GM18909 (cell line): Measurements from ENCODE around the gene ASCC2.

Experiments used
- ATAC-seq: cut with Tn5 transposase; IDR thresholded peaks from one replicate; pipeline ENCODE4 v1.9.1; 2021; ENCODE audit warnings: mild to moderate bottlenecking; ENCODE audit not compliant: unreplicated experiment, poor library complexity

The ASCC2 gene

DNA sequence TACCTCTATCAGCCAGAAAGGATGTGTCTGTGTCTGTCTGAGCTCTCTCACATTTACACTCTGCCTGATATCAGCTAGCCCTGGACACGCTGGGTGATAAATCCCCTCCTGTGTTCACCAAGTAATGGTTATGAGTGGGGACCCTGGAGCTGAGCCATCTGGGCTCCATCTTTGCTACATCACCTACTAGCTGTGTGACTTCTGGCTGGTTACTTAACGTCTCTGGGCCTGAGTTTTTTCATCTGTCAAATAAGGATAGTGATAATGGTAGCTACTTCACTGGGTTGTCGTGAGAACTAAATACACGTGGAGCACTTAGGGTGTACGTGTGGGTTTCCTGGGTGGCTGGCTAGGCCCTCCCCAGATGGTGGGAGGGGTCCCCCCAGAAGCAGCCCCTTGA is 48.0 kb downstream of the ASCC2 start:
- no peak for ATAC-seq

DNA sequence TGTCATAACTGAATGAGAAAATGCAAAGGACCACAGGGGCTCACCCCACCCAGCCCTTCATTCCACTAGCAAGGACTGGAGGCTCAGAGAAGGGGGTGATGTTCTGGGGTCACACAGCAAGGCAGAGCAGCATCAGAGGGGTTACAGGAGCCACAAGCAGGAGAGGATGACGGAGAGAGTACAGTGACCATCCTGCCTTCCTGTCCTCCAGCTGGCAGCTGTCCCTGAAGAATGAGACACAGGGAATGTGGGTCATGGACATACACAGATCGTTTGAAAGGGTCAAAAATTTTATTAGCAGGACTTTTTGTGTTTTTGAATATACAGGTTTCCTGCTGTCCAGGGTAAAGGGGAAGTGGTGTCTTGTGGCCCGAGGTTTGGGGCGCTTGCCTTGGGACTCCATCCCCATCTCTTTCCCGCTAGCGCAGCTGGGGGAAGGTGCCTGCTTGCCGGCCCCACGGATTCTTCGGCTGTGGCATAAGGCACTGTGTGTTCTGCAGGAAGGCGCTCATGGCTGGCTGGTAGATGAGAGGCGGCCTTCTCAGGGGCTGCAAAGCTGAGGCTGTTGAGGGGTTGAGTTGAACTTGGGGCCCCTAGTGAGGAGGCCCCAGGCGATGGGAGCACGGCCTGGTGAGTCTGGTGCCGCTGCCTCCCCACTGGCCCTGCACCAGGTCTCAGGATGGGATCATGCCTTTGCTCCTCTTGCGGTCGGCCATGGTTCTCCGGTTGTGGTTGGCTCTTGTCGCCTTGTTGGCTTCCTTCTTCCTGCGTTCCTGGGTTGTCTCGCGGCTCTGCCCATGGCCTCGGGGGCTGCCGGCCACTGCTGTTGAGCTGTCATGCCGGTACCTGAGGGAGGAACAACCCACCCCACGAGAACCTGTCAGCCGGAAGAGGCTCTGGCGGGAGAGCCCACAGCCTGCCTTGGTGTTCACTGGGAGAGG is 49.5 kb downstream of the ASCC2 start:
- no peak for ATAC-seq

DNA sequence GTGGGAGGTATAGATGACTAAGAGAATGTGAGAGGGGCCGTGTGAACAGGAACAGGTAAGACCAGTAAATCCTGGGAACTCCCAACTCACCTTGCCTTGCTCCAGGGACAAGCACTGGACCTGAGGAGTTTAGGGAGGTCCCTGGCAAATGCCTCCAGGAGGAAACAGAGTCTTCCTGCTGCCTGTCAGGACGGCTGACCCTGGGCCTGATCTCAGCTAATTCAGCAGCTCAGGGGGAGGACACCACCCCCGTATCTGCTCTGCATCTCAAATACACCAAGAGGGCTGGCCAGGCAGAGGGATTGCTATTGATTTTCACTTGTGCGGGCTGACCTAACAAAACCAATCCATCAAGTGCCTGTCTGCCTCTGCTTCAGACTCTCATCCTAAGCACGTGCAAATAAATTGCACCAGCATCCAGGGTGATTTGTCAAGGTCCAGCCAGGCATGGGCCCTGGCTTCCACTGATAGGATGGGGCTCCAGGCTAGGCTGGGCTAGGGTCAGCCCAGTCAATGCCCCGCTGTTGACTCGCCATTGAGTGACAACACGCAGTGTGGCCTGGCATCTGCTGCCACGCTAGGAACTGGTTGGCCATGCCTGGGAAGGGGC is 50.6 kb downstream of the ASCC2 start:
- no peak for ATAC-seq

DNA sequence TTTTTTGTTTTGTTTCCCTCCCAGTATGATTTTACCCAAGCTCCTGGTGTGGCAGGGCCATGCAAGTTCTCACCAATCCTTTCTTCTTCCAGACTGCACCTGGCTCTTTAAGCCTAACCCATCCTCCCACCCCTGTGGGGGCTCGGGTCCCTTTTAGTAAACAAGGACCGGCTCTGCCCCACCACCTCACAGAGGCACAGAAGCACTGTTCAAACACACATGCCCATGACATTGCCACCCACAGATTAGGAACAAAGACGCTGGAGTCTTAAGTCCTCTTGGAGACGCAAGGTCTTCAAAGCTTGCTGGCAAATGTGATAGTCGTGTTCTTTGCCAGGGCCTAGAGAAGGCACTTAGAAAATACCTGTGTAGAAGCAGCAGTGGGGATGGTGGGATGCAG is 52.0 kb downstream of the ASCC2 start:
- no peak for ATAC-seq

DNA sequence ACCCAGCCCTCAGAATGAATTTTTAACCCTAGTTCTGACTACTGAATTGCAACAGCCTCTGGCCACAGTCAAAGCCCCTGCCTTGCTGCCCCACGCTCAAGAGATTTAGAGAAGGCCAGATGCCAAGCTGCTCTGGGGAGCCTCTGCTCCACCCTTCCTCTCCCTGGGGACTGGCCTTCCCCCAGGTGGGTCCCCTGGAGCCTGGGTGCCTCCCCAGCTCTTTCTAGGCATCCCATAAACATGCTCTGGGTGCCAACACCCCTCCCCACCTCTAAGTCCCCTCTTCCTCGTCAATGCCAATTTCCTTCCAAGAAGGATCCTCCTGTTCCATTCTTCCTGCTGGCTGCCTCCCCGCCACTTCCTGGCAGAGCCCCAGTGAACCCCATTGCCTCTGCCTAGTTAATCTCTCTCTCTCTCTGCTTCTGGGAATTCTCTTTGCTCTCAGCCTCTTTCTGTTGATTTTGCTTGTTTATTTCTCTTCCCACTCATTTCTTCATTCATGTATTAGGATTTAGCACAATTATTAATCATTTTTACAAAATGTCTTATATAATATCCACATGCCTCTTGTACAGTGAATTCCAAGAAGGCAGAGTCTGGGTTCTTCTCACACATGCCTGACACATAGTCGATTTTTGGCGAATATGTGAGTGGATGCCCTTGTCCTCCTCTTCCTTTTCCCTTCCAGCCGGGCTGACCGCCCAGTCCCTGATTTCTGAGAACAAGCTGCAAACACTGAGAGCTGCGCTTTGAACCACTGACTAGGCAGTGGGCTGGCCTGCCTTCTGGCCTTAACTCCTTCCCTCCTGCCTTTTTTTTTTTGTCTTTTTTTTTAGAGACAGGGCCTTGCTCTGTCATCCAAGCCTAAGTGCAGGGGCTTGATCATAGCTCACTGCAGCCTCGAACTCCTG is 53.4 kb downstream of the ASCC2 start:
- no peak for ATAC-seq

DNA sequence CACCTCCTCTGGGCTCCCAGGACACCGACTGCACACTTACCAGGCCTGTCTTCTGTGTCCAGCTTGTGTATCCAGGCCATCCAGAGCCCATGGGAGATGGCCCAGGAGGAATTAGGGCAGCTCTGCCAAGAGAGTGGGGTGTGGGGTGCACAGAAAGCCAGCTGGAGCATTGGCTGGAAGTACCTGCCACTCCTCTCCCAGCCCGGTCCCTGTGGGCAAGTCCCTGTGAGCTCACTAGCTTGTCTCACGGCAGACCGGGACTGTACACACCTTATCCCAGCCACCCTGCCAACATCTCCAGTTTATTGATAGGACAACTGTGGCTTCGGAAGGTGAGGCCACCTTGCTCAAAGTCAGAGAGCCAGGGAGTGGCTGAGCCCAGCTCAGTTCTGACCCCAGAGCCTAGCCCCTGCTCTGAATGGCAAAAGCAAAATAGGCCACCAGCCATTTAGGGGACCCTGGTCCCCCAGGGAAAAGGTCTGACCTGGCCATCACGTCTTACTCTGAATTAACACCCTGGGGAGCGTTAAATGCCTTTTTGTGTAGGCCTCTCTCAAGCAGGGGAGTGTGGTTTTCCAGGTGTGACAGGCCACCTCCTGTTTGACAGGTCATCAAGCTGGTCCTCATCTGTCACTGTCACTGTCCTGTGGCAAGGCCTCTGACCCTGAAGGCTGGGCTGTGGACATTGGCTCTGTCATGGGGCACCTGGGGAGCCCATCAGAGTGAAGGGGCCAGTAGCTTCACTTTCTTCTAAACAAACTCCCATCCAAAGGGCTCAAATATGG is 55.8 kb downstream of the ASCC2 start:
- no peak for ATAC-seq

DNA sequence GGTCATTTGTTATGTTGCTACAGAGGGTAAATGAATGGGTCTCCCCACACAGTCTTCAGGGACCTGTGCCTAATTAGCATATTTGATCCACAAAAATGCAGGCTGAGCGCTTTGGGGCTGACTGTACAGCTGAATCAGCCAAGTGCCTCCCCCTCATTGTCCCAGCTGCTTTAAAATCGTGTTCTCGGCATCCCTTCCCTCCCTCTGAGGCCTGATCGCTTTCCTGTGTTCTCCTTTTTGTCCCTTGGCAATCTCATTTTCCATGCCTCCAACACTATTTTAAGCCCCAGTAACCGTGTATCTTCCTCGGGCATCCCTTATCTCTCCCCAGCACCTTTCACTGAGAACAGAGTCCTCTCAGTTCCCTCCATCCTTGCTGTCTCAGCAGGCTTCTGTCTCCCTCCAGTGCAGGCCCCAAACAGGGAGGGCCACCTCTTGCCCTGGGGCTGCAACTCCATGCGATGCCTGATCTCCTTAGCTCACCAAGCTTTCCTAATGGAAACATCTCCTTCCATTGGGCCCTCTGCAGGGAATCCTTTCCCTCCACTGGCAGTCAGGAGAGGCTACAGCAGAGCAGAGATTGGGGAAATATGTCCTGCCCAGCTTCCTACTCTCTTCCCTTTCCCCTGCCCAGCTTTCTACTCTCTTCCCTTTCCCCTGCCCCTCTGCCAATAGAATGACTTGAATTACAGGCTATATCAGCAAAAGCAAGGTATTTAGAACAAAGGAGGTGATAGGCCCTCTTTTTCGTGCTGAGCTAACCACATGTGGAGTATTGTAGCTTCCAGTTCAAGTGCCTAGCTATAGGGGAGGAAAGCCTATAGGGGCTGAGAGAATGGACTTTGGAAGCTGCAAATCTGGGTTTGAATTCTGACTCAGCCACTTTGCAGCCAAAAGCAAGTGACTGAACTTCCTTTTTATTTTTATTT is 57.1 kb downstream of the ASCC2 start:
- ATAC-seq, result no peak

DNA sequence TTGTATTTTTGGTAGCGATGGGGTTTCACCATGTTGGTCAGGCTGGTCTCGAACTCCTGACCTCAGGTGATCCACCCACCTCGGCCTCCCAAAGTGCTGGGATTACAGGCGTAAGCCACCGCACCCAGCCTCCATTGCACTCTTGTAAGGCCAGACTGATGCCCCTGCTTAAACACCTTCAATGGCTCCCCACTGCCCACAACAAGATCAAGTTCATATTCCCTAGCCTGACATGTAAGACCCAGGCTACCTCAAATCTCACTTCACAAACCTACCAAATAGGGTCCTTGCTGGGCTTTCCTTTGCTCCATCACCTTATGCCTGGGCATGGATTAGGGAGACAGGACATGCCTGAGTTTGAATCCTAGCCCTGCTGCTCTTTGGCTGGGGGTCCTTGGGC is 57.9 kb downstream of the ASCC2 start:
- no peak for ATAC-seq

DNA sequence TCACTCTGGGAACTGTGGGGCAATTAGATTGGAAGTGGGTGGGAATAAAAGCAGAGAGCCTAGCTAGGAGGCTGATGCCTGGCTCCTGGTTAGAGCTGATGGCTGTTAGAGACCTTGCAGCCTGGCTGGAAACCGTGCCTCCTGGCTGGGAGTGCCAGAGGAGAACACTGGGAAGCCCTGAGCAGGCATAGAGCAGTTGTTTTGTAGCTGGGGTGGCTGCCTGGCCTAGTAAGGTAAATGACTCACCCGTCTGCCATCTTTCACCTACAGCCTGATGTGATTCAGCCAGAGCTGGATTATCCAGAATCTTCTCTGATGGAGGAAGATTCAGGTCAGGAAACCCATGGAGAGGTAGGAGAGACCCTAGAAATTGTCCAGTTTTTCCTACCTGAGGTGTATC is 64.8 kb downstream of the ASCC2 start:
- no peak for ATAC-seq

DNA sequence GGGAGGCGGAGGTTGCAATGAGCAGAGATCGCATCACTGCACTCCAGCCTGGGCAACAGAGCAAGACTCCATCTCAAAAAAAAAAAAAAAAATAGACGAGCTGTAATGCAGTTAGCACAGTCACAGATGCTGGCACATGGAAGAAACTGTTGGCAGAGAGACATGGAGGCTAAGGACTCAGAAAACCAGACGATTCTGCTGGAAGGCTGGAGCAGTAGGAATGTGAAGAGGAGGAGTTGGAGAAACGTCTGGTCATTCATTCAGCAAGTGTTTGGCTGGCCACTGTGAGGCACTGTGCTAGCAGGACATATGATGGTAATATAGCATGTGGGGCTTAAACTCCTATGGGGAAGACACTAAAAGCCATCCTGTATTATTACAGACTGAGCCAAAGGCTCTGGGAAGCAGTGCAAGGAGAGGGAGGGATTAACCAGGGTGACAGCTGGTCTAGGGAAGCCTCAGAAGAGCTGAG is 65.9 kb downstream of the ASCC2 start:
- no peak for ATAC-seq

DNA sequence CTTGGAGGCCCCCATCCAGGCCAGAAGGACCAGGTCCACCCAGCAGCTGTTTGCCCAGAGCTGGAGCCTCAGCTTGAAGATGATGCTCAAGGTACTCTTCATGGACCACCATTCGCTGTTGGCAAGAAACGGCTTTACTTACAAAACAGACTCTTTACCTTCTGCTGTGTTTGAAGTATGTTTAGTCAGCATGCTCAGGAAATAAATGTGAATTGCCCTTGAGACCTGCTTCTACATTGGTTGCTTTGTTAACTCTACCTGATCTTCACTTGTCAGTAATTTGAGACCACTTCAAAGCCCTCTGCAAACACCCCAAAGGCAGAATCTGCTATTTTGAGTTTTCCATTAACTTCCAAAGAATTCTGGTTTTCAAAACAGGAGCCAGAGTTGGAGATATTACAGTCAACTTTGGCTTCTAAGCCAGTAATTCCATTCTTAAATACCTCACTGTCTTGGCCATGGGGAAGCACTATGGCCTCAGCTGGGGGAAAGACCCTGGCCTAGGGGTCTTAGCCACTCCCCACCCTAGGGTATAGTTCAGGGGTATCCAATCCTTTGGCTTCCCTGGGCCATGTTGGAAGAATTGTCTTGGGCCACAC is 68.3 kb downstream of the ASCC2 start:
- no peak for ATAC-seq

DNA sequence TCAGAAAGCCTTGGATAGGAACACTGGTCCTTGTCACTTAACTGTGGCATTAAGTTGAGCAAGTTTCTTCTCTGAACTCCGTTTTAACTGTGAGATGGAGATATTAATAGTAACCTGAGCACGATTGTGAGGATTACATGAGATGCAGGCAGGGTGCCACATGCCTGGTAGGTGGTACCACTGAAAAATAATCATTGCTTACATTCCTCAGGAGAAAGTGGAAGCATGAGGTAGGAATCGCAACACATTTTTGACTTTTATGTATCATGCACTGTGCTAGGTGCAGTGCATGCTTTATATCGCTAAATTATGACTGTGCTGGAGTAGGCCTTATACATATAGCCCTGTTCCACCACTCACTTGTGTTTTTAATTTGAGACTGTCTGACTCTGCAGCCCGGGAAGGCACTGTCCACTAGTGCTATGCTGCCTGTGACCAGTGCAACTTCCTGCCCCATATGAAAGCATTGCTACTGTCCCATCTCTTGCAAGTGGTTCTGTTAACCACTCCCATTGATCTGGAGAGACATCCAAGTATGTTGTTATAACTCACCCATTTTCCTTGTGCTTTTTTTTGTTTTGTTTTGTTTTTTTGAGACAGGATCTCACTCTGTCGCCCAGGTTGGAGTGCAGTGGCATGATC is 69.9 kb downstream of the ASCC2 start:
- no peak for ATAC-seq

DNA sequence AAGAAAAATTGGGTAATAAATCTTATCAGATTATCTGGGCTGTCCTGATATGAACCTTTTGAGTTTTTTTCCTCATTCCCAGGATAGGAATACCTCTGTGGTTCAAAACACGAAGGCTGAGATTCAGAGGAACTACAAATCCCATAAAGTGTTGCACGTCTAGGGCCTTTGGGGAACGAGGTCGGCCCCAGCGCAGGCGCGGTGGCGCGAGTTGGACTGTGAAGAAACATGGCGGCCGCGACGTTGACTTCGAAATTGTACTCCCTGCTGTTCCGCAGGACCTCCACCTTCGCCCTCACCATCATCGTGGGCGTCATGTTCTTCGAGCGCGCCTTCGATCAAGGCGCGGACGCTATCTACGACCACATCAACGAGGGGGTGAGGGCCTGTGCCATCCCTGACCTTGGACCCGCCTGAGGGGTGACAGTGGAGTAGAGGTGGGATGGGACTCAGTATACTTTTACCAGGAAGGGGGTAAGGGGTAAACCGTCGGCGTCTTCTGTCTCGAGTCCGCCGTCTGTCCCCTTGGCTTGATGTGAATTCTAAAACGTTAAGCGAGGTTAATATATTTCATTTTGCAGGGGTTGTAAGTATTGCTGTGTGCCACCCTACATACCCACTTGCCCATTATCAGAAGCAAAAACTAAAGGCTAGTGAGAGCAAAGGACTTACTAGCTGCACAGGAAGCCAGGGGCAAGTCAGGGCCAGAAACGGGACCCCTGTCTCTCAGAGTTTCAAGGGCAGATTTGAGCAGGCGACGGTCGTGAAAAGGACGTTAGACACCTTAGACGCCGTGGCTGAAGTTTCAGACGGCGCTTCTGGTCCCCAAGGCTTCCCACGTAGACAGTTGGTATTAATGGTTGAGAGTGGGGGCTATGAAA is 70.7 kb downstream of the ASCC2 start, which contains the start of gene UQCR10:
Gene UQCR10, plus strand, starts transcription at position 199 of the 881 bp plus-strand sequence. Its CDS starts 30 bp downstream, at position 229.
- peak; percentile 68 for ATAC-seq

DNA sequence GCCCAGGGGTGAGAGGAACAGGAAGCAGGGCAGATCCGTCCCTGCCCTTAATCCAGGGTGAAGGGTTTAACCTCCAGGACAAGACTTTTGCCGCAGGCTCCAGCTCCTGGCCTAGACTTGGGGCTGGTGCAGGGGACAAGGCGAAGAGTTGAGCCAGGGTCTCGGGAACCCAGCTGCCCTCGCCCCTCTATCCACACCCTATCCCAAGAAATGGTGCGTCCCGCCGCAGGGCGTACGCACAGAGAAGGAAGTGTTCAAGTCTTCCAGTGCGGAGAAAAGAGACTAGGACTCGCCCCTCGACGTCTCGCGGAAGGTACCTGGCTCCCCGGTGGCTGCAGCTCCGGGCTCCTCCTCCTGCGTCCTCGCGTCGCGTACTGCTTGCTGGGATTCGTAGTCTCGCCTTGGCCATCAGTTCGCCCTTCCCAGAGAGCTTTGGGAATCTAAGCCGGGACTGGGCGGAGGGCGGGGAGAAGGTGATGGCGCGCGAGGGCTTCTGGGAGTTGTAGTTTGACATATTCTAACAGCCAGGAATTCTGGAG is 71.4 kb downstream of the ASCC2 start, which contains the start of gene ZMAT5:
Gene ZMAT5, minus strand, starts transcription at position 376 of the 539 bp plus-strand sequence. CDS start 18,463 bp downstream, outside the sequence.
- ATAC-seq, result peak; percentile 83

DNA sequence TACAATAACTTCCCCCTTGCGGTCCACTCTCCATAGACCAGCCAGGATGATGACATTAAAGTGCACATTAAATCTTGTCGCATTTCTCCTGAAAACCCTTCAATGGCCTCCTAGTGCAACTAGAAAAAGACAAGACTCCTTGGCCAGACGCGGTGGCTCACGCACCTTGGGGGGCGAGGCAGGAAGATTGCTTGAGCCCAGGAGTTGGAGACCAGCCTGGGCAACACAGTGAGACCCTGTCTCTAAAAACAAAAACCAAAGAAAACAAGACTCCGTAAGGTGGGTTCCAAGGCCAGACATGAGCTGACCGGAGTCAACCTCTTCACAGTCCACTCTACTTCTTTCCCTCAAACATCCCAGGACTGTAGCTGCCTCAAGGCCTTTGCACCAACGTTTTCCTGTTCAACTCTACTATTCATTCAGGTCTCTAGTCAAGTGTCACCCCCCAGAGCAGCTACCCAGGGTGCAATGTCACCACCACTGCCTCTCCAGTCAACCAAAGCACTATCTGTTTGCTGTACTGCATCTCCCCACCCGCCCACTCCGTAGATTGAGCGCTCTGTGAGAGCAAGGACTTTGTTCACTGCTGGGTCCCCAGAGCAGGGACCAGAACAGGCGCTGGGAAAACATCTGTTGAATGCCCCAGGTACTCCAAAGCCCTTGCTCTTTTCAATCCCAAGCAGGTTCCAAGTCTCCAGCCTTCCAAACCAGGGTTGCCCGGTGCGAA is 72.0 kb downstream of the ASCC2 start:
- ATAC-seq, result peak; percentile 31

DNA sequence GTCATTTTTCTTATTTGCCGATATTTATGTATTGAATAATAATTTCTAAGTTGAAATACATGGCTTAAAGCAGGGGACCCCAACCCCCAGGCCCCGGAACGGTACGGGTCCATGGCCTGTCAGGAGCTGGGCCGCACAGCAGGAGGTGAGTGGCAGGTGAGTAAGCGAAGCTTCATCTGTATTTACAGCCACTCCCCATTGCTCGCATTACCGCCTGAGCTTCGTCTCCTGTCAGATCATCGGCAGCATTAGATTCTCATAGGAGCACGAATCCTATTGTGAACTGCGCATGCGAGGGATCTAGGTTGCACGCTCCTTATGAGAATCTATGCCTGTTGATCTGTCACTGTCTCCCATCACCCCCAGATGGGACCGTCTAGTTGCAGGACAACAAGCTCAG is 75.8 kb downstream of the ASCC2 start:
- ATAC-seq, result no peak
